HTR-8/SVneo (cell line): ENCODE data around the gene C1orf216.
"Not testable (repeated sequence)": the region's sequence is repeated elsewhere in the genome, so short reads cannot be mapped to it uniquely, and the experiment has no call there.

Experiments
- DNase-seq: peaks from one replicate; pipeline ENCODE4 v3.0.0; 2011; ENCODE audit warnings: low spot score, mixed read lengths; ENCODE audit not compliant: insufficient read length
- FAIRE-seq: peaks from 2 replicates; lab custom pipeline; 2011; peaks lifted over from hg19 to GRCh38; lab: Jason Lieb, UNC

The C1orf216 gene

GRCh38 chr1:35718492-35719336, at the start of gene C1orf216:
TSS of gene C1orf216 (minus strand) at chr1:35718884. CDS start at chr1:35716321, 2,563 bp downstream.
- FAIRE-seq = no peak
- DNase-seq = peak; percentile 53

DNA sequence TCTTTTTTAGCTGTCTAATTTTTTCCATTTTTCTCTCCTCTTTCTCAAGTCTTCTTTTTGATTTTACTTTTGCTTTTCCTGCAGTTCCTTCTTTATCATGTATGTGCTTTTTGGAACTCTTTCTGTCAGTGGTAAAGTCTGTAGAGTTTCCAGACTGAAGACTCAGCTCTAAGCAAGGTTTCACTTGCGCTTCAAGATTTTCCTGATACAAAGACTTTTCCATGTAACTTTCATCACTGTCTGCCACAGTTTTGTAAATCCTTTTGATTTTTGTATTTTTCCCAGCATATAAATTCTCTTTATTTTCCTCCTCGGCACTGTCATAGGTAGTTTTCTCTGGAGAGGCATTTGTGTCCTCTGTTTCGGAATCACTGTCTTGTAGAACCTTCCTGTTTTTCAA, 45.6 kb upstream of the C1orf216 start:
- no peak for FAIRE-seq
- no peak for DNase-seq

GRCh38 chr1:35763201-35763600, 44.5 kb upstream of the C1orf216 start:
- DNase-seq (no peak), FAIRE-seq (no peak)

DNA sequence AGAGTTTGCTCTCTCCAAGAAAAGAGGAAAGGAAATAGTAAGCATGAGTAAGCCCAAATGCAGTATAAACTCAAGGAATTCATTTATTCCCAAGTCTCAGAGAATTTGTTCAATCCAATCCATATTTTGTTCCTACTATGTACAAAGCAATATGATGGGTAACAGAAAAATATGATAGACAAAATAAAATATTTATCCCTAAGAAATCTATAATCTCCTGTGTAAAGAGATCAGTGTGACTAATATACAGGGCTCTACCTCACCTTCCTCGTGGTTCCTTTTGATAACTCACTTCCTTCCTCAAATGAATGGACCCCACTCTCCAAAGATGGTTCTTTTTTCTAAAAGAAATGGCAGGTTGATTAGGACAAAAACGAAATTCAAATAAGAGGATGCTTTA, 43.5 kb upstream of the C1orf216 start:
- DNase-seq (no peak), FAIRE-seq (no peak)

DNA sequence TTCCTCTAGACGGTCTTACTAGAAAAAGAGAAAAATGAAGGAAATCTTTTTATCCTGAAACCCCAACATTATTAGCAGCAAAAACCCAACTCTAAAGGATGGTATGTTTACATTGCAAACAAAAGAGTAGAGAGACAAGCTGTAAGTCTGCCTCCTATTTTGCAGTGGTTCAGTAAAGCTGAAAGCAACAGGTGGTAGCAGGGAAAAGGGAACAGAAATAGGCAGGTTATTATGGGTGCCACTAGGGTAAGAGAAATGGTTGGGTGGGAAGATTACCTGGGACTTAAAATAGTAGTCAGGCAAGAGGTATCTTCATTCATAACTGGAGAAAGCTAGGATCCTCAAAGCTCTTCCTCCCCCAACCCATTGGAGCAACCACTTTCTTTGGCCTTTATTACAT, 37.4 kb upstream of the C1orf216 start:
- DNase-seq (no peak), FAIRE-seq (no peak)

DNA sequence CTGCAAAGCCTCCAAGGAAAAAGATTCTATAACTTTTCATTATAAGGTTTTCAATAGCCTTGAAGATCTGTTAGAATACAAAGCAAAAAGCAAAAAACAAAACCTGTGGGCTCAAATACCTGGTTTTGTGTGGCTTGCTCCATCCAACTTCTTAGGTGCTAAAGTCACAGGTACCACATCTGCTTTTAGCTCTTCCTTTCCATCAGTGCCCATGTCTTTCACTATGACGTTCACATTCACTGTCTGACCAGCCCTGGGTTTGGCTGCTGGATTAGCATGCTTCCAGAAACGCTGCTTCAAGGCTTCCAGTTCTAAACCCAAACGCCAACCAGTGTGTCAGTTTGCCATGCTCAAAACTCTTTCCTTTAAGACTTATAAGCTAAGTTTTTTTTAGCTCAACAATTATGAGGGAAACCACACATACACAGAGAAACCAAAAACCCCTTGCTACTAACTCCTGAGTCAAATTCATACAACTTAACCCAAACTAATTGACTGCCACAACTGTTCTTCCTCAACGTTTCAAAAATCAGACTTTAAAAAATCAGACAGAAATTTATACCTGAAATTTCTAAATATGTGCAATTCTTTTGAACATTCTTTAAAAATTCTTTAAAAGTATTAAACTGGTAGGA, 35.1 kb upstream of the C1orf216 start:
- no peak for DNase-seq
- FAIRE-seq = no peak

DNA sequence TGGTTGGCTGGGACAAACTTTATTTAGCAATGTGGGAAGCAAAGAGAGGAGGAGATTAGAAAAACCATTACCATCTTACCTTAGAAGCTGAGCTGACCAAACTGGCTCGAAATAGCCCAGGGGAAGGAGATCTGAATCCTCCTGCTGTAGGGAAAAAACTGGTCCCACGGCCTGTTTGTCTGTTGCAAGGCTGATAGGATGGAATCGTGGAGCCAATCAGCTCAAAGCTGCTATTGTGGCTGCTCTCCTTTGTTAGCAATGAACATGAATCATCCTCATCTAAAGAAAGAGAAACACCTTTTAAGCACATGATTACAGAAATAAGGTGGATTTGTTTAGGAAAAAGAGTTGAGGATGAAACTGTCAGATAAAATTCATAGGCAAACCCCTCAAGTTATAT, 29.6 kb upstream of the C1orf216 start:
- FAIRE-seq = no peak

DNA sequence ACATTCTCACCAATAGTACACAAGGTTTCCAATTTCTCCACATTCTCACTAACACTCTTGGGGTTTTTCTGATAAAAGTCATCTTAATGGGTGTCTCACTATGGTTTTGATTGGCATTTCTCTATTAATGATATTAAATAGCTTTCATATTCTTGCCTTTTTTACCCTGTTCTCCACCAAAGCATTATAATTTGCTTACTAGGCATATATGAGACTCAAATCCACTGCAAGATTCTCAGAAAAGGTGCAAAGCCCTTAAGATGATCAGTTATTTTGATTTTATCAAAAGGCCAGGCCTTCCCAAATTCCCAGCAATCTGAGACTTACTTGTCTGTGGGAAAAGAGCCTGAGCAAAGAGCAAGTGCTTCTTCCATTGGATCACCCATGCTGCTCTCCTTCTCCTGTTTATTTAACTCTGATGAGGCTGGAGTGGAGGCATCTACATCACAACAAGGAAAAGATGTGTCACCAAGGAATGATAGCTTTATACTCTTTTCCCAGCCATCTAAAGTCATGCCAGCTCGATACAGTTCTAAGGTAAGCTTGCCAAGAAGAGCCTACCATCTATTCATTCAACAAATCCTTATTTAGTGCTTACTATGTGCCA, 26.5 kb upstream of the C1orf216 start:
- FAIRE-seq (no peak), DNase-seq (no peak)

More for the DNA sequence above, 29.6 kb upstream of the C1orf216 start:
- no peak for DNase-seq

DNA sequence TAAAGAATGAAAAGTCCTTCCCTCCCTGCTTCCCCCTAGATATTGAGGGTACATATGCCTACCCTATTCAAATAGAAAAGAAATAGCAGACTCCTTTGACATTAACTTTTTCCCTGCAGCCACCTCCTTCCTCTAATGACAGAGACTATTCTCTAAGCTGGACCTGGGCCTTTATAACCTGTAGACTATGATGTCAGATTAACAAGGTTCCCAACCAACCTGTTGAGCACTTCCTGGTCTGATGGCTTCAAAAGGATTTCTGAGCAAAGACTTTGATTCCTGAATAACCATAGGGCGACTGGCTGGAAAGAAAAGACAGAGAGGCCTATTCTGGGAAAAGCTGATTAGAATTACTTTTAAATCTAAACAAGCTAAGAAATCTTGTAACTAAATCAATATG, 18.4 kb upstream of the C1orf216 start:
- FAIRE-seq = no peak
- no peak for DNase-seq

- DNase-seq (no peak), FAIRE-seq (no peak)
Measured at GRCh38 chr1:35727434-35728040, 8.9 kb upstream of the C1orf216 start.

DNA sequence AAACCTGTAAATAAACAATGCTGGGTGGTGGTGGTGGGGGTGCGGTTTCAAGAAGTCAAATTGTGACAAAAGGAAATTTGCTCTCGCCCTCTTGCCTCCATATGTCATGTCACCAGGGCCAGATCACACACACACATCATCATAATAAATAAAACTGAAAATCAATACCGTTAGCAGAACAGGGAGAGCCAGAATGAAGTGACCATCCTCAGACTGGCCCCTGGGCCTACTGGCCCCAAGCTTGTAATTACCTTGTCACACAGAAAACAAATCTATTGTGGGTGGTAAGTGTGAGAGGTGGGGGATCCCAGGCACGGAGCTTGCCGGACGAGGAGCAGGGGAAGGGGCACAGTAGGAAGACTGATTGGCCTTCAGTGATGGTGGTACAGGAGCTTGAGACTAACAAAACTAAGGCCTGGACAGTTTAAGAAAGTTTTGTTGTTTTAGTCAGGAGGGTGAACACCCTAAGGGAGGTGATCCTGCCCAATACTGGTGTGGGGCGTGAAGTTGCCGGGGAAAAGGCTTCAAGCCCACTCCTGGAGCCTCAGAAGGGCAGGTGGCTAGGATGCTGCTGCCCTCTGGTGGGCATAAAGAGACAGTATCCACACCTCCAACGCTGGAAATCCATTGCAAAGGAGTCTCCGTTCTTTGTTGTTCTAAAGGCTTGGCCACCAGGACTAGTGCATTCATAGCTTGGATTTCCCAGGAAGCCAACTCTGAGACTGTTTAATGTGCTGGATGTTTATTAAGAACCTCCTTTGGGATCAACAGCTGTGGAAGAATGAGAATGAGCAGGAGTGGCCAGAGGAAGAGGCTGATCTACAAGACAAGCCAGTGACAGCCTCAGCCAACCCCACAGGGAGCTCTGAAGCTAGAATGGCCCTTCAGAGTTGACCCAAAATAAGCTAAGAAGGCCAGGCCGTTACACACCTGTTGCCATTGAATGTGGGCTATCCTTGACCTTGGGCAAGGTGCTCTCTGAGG, 8.1 kb upstream of the C1orf216 start:
- FAIRE-seq = no peak
- peak; percentile 53 for DNase-seq

GRCh38 chr1:35725596-35725995, 6.9 kb upstream of the C1orf216 start:
- DNase-seq (no peak), FAIRE-seq (no peak)

DNA sequence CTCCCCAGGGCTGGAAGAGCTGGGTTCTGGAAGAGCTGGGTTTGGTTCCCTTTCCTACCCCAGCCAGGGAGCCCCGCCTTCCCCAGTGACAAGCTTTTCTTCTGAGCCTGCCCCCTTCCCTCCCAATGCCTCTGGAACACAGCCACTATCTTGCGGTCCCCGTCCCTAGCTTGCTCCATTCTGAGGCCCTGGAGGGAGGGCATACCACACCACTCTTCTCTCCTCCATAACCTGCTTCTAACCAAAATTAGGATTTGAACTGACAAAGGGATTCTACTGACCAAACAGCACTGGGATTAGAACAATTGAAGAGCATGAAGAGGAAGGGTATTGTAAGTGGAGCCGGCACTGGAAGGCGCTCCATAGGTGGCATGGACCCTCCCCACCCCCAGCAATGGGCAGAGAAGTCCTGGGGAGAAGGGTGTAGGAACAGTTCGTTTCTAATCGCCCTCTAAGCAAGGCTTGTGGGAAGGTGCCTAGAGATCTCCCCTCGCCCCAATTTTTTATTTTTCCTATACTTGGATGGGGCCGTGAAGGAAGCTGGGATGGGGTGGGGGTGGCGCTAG, 690 bp downstream of the C1orf216 start:
- FAIRE-seq = no peak
- DNase-seq = peak; percentile 33

DNA sequence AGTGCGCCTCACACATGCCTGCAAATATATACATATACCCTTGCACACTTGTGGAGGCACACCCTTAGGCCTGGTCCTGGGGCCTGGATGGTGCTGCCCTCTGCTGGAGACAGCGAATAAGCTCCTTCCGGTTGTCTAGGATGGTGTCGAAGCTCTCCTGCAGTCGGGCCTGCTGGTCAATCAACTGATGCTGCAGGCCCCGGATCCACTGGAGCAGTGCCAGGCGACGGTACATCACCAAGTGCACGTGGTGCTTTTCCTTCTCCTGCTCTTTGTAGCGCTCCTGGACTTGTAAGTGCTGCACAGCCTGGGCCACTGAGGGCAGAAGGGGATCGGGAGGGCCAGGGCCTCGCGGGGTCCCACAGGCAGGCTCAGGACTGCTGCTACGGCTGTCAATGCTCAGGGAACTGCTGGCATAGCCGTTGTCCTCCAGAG, 3.1 kb downstream of the C1orf216 start:
- FAIRE-seq = no peak
- peak; percentile 71 for DNase-seq

DNA sequence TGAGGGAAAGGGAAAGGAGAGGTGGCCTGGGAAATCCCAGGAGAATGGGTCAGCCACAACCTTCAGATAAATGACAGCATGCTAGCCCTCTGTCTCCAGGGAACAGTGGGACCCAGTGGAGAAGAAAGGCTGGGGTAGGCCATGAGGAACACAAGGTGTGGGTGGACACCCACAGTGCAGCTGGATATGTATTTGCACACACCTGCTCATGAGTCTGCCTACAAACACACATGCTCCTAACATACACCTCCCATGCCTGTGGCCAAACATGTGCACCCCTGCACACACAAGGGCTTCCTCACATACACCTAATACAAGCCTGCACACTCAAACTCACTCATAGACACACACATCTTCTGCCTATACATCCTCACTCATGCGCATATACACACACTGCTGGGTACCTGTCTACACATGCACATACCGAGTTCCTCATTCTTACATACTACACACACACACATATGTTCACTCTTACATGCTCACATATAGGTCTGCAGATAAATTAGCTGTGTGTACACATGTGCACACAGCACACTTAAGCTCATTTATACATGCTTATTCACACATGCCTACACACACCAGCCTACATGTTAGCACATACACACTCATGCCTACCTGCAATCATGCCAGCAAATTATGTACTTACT, 3.6 kb downstream of the C1orf216 start:
- DNase-seq = no peak
- peak; percentile 74 for FAIRE-seq

DNA sequence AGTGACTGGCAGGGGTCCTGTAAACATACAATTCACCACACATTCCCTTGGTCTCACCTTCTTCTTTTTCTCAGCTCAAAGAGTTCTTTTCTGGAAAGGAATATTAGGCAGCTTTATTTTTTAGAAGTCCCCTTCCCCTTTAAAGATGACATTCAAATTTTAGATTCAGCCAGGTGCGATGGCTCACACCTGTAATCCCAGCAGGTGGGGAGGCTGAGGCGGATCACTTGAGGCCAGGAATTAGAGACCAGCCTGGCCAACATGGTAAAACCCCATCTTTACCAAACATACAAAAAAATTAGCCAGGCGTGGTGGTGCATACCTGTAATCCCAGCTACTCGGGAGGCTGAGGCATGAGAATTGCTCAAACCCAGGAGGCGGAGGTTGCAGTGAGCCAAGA, 7.6 kb downstream of the C1orf216 start:
- FAIRE-seq, DNase-seq: not testable (repeated sequence)

DNA sequence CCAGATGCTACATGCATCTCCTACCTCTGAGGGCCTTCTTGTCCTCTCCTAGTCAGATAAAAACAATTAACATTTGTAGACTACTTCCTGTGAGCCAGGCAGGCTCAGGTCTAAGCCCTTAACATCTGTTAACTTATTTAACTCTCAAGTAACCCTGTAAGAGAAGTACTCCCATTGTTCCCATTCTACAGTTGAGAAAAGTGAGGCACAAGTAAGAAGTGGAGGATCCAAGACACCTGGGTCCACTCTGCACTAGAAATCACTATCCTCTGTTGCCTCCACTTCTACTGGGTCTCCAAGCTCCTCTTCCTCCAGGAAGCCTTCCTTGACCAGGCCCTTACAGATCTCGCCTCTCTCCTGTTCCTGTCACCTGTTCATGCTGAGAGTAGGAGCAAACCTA, 9.7 kb downstream of the C1orf216 start:
- FAIRE-seq = no peak
- DNase-seq = no peak

DNA sequence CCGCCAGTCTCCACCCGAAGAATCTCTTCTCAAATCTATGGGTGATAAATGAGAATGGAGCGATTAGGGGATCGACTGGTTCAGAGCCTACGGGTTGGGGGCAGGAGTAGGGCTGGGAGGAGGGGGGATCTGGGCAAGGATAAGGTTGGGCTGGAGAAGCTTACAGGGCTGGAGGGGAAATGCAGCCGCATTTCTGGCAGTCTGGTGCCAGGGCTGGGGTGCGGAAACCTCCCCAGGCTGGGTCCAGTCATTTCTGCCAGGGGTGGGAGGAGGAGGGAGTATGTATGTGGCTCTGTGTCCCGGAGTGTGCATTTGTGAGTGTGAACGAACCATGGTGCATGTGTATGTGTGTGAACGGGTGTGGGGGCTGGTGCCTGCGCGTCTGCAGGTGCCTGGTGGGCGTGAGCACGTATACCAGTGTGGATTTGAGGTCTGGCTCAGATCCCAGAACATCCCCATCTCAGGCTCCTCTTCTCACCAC, 10.2 kb downstream of the C1orf216 start:
- peak; percentile 55 for FAIRE-seq
- DNase-seq = no peak
